CD14-positive monocyte (primary cell): ENCODE data around the gene MLXIP. TPM values are rescaled to one million over a fixed set of nuclear protein-coding genes. Genes with fewer than 3 reads are reported as not detected.

Experiments
- DNase-seq, 3 donors: peaks; one replicate each; pipeline ENCODE4 v3.0.0-alpha.2; 2011 to 2022
- H2AFZ ChIP-seq: 2 replicates; pipeline ENCODE4 v1.6.0; 2012; ENCODE audit warnings: mild to moderate bottlenecking, low read depth, low read length, inconsistent platforms; ENCODE audit not compliant: insufficient read depth, poor library complexity, severe bottlenecking
- H3K27ac ChIP-seq, 2 donors: 1 replicate in 1 of 2; 2 replicates in 1 of 2; pipeline ENCODE4 v1.5.1; 2012 to 2013; ENCODE audit warnings: low read length in 2 of 2, control low read depth in 1 of 2, inconsistent platforms in 1 of 2, low read depth in 1 of 2, mild to moderate bottlenecking in 1 of 2
- H3K27me3 ChIP-seq, 2 donors: one replicate each; pipeline versions ENCODE4 v1.6.0 to v1.6.1; 2011 to 2013; ENCODE audit warnings: low read length in 2 of 2; ENCODE audit not compliant: control insufficient read depth in 2 of 2, insufficient read depth in 2 of 2
- H3K36me3 ChIP-seq, 2 donors: replicated peaks in 1 of 2; 1 replicate in 1 of 2; 2 replicates in 1 of 2; pipeline versions ENCODE4 v1.5.1 to v1.6.1; 2012 to 2013; ENCODE audit warnings: low read length in 2 of 2, control low read depth in 1 of 2, inconsistent platforms in 1 of 2, mild to moderate bottlenecking in 1 of 2; ENCODE audit not compliant: insufficient read depth in 2 of 2, control insufficient read depth in 1 of 2
- H3K4me1 ChIP-seq, 2 donors: 1 replicate in 1 of 2; 2 replicates in 1 of 2; pipeline versions ENCODE4 v1.5.1 to v1.6.1; 2012 to 2013; ENCODE audit warnings: low read length in 2 of 2, control low read depth in 1 of 2, inconsistent platforms in 1 of 2, mild to moderate bottlenecking in 1 of 2, moderate library complexity in 1 of 2; ENCODE audit not compliant: insufficient read depth in 2 of 2, control insufficient read depth in 1 of 2
- H3K4me2 ChIP-seq: replicated peaks from 2 replicates; pipeline ENCODE3; 2012; ENCODE audit warnings: low read length, moderate library complexity, mild to moderate bottlenecking; ENCODE audit not compliant: poor library complexity, severe bottlenecking; ENCODE audit errors: extremely low read depth
- H3K4me3 ChIP-seq, 3 experiments: fragments of 200-600 bp in 1 of 3; sonication (generic) in 1 of 3; replicated peaks in 1 of 3; 1 replicate in 2 of 3; 2 replicates in 1 of 3; pipeline ENCODE4 v1.5.1; 2011 to 2013; ENCODE audit warnings: low read length in 3 of 3, mild to moderate bottlenecking in 3 of 3, control low read depth in 2 of 3, low read depth in 2 of 3, inconsistent platforms in 1 of 3, moderate library complexity in 1 of 3
- H3K79me2 ChIP-seq: 2 replicates; pipeline ENCODE4 v1.6.0; 2012; ENCODE audit warnings: mild to moderate bottlenecking, control low read depth, inconsistent platforms, low read length, moderate library complexity; ENCODE audit not compliant: insufficient read depth
- H3K9ac ChIP-seq: 2 replicates; pipeline ENCODE4 v1.6.0; 2017; ENCODE audit warnings: low read length, mild to moderate bottlenecking; ENCODE audit not compliant: insufficient read depth, poor library complexity, severe bottlenecking
- H3K9me3 ChIP-seq, 2 donors: replicated peaks in 1 of 2; 1 replicate in 1 of 2; 2 replicates in 1 of 2; pipeline versions ENCODE4 v1.5.1 to v1.6.1; 2012 to 2013; ENCODE audit warnings: low read length in 2 of 2, control low read depth in 1 of 2; ENCODE audit not compliant: control insufficient read depth in 1 of 2, insufficient read depth in 1 of 2
- H4K20me1 ChIP-seq: 2 replicates; pipeline ENCODE4 v1.6.0; 2012; ENCODE audit warnings: mild to moderate bottlenecking, low read length, control low read depth, moderate library complexity; ENCODE audit not compliant: insufficient read depth
- H3K27ac Mint-ChIP-seq, 7 donors: one replicate each; pipeline ENCODE4 v1.8.0; 2020; ENCODE audit warnings: mild to moderate bottlenecking in 7 of 7, mixed read lengths in 7 of 7, moderate library complexity in 6 of 7, inconsistent platforms in 2 of 7
- H3K27me3 Mint-ChIP-seq, 3 donors: one replicate each; pipeline ENCODE4 v1.8.0; 2021 to 2022; ENCODE audit warnings: low read depth in 3 of 3, mild to moderate bottlenecking in 3 of 3, mixed read lengths in 3 of 3, moderate library complexity in 3 of 3, inconsistent platforms in 1 of 3
- H3K36me3 Mint-ChIP-seq, 2 donors: one replicate each; pipeline ENCODE4 v1.8.0; 2020; ENCODE audit warnings: mixed read lengths in 2 of 2, inconsistent platforms in 1 of 2, mild to moderate bottlenecking in 1 of 2
- H3K4me1 Mint-ChIP-seq: one replicate; pipeline ENCODE4 v1.8.0; 2020; ENCODE audit warnings: mild to moderate bottlenecking, mixed read lengths
- H3K4me3 Mint-ChIP-seq, 2 donors: one replicate each; pipeline ENCODE4 v1.8.0; 2020; ENCODE audit warnings: mild to moderate bottlenecking in 2 of 2, mixed read lengths in 2 of 2, moderate library complexity in 1 of 2
- H3K9me3 Mint-ChIP-seq, 7 donors: one replicate each; pipeline ENCODE4 v1.8.0; 2020 to 2022; ENCODE audit warnings: mixed read lengths in 7 of 7, mild to moderate bottlenecking in 6 of 7, moderate library complexity in 6 of 7, inconsistent platforms in 2 of 7
- CTCF ChIP-seq: fragments of 200-600 bp; IDR thresholded peaks from one replicate; pipeline ENCODE4 v1.8.0; 2022; ENCODE audit warnings: antibody characterized with exemption, mild to moderate bottlenecking
- WGBS: methylation state at CpG from one replicate; pipeline ENCODE4 v1.1.5; 2013; ENCODE audit warnings: missing lambda C conversion rate; ENCODE audit not compliant: insufficient coverage; 5-methylcytosine and 5-hydroxymethylcytosine counted together
- intact Hi-C, 2 donors: fragments of 100-400 bp; cut with micrococcal nuclease; formaldehyde crosslinking; loops; one replicate each; pipeline versions ENCODE4 v1.15.0 to v1.15.1; 2023
- polyA plus RNA-seq, 3 donors: library from polyadenylated mRNA; depleted of rRNA in 1 of 3; unstranded in 2 of 3; stranded (reverse) in 1 of 3; fragments of 300-500 nt in 2 of 3; fragments of >200 nt in 1 of 3; fragmentation: Illumina TruSeq in 2 of 3; gene quantifications; 1 replicate in 2 of 3; 2 replicates in 1 of 3; pipeline ENCODE4 v1.2.3, GENCODE V29; 2012 to 2021

The MLXIP gene
- polyA plus RNA-seq, 3 donors, result 4.5 to 44.8 (median 4.6) TPM

GRCh38 chr12:122144885-122145284 lies 66.3 kb downstream of the MLXIP start:
- H3K36me3 Mint-ChIP-seq, result peaks cover 31 to 47% of the 10 kb centered on the region in 2 donors
- no peaks in the 10 kb centered on the region for H3K79me2 ChIP-seq
- no peak overlapping the region for H3K9ac ChIP-seq
- no peaks in the 10 kb centered on the region for H3K27me3 ChIP-seq
- TF ChIP-seq CTCF, result no peak
- peaks cover 76% of the 10 kb centered on the region for H4K20me1 ChIP-seq
- no peak overlapping the region for H3K27ac Mint-ChIP-seq
- H3K4me2 ChIP-seq, result no peak overlapping the region
- H3K4me1 ChIP-seq, result no peaks in the 10 kb centered on the region
- peaks cover 45 to 46% of the 10 kb centered on the region in 2 donors for H3K36me3 ChIP-seq
- peaks cover 6% of the 10 kb centered on the region for H3K4me1 Mint-ChIP-seq
- H3K9me3 ChIP-seq, result no peaks in the 10 kb centered on the region
- intact Hi-C loops, result no loop called here
- peaks cover 1 to 4% (median 2%) of the 10 kb centered on the region in 3 donors for H3K27me3 Mint-ChIP-seq
- no peak overlapping the region for H2AFZ ChIP-seq
- H3K9me3 Mint-ChIP-seq, result no peaks in the 10 kb centered on the region
- WGBS, result 100% methylated on average over 4 of the region's 12 CpGs
- no peak overlapping the region for H3K4me3 ChIP-seq
- no peak overlapping the region for H3K4me3 Mint-ChIP-seq
- no peak for DNase-seq
- H3K27ac ChIP-seq, result no peak overlapping the region

GRCh38 chr12:122145505-122146330 lies 67.2 kb downstream of the MLXIP start:
- Mint-ChIP-seq H3K27ac (peak overlapping the region in 1 of 7 donors; percentile 73), H3K9me3 (no peaks in the 10 kb centered on the region), H3K27me3 (peaks cover 1 to 4% (median 3%) of the 10 kb centered on the region in 3 donors), H3K4me3 (no peak overlapping the region), H3K36me3 (peaks cover 28 to 40% of the 10 kb centered on the region in 2 donors), H3K4me1 (peaks cover 6% of the 10 kb centered on the region)
- no peaks in the 10 kb centered on the region for H3K27me3 ChIP-seq
- no peaks in the 10 kb centered on the region for H3K4me1 ChIP-seq
- no peak overlapping the region for H3K9ac ChIP-seq
- no peak overlapping the region for H3K27ac ChIP-seq
- H3K79me2 ChIP-seq, result no peaks in the 10 kb centered on the region
- 95% methylated on average over 15 of the region's 23 CpGs for WGBS
- no peak for TF ChIP-seq CTCF
- no peak for DNase-seq
- no peak overlapping the region for H3K4me3 ChIP-seq
- no peak overlapping the region for H2AFZ ChIP-seq
- peaks cover 38% of the 10 kb centered on the region in 2 donors for H3K36me3 ChIP-seq
- intact Hi-C loops, result no loop called here
- H3K4me2 ChIP-seq, result no peak overlapping the region
- H3K9me3 ChIP-seq, result no peaks in the 10 kb centered on the region
- peaks cover 73% of the 10 kb centered on the region for H4K20me1 ChIP-seq
